Stimulated activated CD8-positive, alpha-beta memory T cell treated with anti-CD3 and anti-CD28 coated beads, Interleukin-4, amount 100 ng/mL, for 24 hours (primary cell): ENCODE data around the gene SCFD2.
"Not testable (repeated sequence)": the region's sequence is repeated elsewhere in the genome, so short reads cannot be mapped to it uniquely, and the experiment has no call there.

Experiments used
- DNase-seq: peaks from one replicate; pipeline ENCODE4 v3.0.0-alpha.2; 2020; ENCODE audit warnings: low read depth

The SCFD2 gene

DNA sequence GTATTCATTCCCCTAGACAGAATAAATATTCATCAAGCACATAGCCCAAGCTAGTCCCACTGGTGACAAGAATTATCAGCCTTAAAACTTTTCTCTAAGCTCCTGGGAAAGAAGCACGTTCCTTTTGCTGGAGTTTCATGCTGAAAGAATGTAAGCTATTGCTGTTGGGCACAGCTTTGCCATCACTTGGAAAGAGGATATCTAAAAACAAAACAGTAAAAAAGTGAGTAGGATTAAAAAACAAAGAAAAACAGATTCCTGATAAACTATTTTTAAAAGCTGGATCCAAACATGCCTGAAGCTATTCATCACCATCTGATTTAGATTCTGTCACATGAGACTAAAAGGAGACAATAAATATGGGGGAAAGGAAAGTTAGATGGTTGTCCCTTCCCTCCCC is 176.8 kb downstream of the SCFD2 start:
- no peak for DNase-seq

DNA sequence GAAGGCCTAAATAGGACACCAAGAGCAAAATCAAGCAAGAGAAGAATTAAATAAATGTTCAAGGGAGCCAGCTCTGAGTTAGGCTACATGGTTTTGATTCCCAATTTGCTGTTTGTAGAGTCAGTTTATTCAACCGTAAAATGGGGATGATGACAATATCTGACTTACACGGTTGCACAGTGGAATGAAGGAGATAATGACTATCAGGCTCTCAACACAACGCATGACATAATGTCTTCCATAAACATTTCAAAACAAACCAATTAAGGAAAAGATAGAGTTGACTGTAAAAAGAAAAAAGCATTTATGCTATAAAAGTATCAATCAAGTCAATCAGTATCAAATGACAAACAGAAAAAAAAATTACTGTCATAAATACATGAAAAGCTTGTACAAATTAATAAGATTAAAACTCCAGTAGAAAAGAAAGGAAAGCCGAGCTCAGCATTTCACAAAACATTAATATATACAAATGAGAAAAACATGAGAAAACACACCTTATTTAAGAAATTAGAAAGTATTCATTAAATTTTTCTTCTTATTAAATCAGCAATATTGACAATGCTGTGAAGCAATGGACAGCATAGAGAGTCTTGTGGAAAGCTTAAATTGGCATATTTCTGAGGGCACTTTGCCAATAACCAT is 179.0 kb downstream of the SCFD2 start:
- no peak for DNase-seq

DNA sequence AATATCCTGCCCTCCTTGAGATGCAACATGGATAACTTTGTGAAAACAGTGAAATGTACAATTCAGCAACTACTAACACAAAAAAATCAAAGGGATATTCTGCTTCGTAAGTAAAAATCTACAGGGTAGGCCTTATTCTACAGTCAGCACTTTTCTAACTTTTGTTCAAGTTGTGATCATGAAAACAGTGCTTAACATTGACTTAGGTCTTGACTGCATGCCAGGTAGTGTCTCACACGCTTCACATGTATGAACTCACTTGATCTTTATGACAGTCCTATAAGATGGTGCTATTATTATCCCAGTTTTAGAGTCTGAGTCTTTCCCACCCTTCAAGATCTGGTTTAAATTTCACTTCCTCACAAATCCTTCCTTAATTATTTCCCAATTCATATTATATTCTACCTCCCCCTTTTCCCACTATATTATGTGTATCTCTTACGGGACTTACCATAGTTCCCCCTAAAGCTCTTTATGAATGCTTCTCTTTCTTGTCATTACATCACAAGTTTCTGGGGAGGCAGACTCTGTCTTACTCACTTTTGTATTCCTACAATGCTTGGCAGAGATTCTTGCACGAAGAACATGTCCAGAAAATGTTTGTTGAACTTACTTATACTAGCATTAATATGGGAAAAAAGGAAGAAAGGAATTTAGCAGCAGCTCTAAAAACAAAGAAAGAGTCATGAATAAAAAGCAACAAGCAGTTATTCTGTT is 179.8 kb downstream of the SCFD2 start:
- DNase-seq, result no peak

DNA sequence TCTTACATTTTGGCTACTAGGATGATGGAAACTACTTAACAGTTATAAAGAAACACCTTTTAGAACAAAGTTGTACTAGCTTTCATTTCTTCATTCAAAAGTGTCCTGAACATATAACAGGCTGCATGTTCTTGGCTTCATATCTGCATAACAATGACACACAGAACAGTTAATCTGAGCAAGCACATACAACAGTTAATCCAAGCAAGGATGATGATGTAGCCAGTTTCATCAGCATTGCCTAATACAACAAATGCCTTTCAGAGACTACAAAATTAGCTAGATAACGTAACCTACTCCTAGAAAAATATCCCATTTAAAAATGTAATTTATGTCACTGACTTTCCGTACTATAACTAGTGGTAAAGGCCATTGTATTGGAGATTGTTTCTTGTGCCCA is 182.1 kb downstream of the SCFD2 start:
- no peak for DNase-seq

DNA sequence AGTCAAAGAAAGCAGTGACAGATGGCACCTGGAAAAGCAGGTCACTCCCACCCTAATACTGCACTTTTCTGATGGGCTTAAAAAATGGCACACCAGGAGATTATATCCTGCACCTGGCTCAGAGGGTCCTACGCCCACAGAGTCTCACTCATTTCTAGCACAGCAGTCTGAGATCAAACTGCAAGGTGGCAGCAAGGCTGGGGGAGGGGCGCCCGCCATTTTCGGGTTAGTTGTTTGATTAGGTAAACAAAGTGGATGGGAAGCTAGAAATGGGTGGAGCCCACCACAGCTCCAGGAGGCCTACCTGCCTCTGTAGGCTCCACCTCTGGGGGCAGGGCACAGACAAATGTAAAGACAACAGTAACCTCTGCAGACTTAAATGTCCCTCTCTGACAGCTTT is 188.1 kb downstream of the SCFD2 start:
- not testable (repeated sequence) for DNase-seq

DNA sequence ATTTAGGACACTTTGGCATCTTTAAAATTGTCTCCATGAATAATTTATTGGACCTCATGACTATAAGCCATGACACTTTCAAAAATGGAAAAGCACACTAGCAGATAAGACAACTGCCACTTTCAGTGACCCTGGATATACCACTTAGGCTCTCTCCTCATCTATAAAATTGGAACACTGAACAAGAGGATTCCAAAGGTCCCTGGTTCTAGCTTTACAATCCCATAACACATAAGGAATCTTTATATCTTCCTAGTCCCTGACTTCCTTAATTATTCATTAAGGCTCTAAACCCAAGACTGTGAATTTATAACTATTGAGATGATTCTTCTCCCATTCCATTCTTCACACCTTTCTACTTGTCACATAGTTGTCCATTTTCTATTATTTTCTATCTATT is 190.2 kb downstream of the SCFD2 start:
- DNase-seq, result no peak

DNA sequence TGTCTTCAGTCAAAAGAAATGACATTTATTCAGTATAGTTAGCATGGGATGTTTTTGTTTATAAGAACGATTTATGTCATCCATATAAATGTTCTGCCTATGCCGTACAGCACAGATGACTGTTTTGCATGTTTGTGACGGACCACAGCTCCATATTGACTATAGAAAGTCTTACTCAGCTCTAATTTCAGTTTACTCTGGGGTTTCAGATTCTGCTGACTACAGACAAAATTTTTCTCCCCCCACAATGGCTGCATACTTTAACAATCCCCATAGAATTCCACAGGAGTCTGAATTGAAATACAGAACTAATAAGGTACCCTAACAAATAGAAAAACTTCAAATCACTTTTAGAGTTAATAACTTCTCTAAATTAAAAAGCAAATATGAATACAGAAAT is 191.0 kb downstream of the SCFD2 start:
- DNase-seq, result no peak

DNA sequence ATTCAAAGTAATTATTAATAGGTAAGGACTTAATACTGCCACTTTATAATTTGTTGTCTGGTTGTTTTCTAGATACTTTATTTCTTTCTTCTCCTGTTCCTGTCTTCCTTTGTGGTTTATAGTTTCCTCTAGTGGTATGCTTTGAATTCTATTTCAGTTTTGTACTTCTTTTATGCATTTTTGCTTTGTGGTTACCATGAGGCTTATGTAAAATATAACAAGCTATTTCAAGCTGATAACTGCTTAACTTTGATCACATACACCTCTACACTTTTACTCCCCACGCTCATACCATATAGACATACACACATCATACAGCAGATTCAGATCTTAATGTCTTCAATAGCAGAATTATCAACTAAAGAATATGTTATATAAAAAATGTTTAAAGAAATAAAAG is 192.3 kb downstream of the SCFD2 start:
- no peak for DNase-seq

DNA sequence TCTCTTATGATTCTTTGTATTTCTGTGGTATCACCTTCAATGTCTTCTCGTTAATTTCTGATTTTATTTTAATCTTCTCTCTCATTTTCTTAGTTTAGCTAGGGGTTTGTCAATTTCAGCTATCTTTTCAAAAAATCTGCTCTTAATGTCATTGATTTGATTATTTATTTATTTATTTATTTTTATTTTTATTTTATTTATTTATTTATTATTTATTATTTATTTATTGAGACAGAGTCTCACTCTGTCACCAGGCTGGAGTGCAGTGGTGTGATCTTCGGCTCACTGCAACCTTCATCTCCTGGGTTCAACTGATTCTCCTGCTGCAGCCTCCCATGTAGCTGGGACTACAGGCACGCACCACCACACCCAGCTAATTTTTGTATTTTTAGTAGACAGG is 194.1 kb downstream of the SCFD2 start:
- DNase-seq, result no peak

DNA sequence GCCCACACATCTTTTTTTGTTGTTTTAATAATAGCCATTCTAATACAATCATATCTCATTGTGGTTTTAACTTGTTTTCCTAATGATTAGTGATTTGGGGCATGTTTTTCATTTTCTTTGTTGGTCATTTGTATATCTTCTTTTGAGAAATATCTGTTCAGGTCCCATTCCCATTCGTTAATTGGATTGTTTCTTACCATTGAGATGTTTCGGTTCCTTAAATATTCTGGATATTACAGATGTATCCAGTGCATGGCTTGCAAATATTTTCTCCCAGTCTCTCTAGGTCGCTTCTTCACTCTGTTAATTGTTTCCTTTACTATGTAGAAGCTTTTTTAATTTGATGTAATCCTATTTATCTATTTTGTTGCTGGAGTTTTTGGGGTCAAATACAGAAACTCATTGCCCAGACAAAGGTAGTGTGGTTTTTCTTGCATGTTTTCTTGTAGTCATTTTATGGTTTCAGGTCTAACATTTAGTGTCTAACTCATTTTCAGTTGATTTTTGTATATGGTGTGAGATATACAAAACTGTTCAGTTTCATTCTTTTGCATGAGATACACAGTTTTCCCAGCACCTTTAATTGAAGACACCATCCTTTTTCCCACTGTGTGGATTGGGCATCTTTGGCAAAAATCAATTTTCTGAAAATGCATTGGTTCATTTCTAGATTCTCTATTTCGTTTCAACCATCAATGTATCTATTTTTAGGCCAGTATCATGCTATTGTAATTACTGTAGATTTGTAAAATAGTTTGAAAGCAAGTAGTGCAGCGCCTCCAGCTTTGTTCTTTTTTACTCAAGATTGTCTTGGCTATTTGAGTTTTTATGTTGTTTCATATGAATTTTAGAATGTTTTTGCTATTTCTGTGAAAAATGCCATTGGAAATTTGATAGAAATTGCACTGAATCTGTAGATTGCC is 195.9 kb downstream of the SCFD2 start:
- DNase-seq, result no peak

DNA sequence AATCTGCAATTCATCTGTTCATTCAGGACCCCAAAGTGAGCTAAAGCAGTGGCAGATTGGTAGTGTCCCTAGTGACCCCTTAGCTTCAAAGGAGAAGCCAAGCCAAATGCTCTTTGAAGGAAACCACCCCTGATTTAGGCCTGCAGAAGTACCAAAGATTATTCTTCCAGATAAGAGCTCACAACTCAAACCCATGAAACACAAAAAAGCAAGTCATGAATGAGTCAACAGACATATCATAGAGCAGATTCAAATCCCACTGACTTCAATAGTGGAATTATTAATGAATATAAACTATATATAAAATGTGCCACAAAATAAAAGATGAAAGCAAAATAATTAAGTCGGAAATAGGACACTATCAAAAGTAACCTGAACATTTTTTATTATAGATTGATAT is 197.6 kb downstream of the SCFD2 start:
- no peak for DNase-seq

DNA sequence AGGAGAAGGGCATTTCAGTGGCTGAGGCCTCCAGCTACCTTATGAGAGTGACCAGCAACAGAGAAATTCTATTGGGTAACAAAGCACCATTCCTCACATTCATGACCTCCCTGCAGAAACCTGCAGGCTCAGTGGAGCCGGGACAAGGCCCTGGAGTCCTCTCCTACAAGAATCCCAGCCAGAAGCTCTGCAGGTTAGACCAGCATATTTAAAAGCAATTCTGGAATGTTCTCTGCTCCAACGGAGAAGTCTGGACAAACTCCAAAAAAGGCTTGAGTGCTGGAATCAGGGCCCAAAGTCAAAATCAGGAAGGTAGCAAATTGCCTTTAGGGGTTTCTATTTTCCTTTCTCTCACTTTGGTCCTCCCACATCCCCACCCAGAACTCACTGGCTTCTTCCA is 202.9 kb downstream of the SCFD2 start:
- no peak for DNase-seq

DNA sequence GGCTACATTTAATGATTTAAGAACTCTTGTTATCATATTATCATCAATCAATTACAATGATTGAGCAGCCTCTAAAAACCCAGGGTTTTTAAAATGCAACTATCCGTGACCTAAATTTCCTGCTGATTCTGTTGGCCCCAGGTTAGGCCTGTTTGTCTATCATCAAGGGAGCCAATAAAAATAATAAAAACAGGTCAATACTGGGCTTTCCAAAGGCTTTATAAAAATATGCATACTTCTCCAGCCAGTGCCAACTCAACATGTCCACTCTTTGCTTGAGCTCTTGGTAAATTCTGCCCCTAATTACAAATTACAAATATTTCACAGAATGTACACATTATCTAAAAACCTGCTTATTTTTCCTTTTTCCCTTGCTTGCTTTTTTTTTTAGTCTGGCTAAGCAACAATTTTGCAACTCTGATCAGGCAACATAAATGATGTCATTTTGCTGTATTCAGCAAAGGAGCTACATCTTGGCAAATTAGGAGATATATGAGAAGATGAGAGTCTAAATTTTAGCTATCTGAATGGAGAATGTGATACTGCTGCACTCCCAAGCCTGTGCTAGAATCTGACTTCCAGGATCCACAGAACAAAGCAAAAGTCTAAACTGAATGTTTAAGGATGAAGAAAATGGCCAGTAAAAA is 204.0 kb downstream of the SCFD2 start:
- DNase-seq, result no peak

DNA sequence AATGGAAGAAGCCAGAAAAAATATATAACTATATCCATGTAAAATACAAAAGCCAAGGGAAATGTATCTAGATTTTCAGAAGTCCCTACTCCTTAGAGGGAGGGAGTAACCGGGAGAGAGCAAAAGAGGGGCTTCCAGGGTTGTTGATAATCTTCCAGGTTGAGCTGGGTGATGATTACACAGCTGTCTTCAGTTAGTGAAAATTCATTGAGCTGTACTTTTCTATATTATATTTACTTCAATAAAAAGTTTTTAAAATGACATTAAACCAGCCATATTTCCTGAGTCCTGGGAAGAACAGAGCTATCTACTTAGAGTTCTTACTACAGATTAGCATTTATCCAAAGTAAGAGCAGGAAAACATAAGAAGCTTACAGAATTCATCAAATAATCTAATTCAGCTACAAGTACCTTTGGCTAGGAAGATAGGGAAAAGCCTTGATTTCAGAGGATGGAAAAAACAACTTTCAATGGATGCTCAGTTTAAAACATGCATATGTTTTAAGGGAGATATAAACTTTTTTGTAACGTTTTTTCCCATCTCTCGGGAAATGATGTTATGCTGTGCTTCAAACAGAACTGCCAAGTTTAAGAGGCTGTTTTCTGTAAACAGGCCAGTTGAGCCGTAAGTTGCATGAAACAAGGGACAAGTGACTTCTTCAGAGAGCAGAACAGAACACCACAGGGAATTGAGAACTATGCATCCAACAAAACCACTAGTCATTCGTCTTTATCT is 204.6 kb downstream of the SCFD2 start:
- DNase-seq, result no peak

DNA sequence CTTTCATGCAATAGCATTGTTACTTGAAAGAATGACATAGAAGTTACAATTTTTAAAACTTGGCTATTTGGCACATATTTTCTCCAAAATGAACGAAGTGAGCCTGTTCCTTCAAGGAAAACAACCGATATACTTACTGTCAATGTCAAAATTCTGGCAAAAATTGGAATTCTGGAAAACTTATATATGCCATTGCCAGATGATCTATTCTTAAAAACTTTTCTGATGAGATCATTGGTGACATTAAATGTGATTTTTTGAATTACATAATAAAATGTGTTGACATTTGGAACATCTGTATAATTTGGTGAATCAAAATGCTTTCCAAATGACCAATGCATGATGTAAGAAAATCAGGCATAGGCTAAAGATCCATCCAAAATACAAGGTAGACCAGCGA is 209.0 kb downstream of the SCFD2 start:
- DNase-seq, result no peak

DNA sequence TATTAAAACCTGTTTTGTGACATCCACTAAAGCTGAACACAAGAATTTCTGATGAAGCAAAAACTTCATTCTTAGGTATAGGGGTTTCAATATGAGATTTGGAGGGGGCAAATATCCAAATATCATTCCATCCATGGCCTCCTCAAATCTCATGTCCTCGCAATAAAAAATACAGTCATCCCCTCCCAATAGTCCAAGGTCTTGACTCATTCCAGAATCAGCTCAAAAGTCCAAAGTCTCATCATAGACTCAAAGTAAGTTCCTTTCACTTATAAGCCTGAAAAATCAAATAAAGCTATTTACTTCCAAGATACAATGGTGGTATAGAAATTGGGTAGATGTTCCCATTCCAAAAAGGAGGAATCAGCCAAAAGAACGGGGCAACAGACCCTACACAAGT is 213.4 kb downstream of the SCFD2 start:
- DNase-seq, result no peak

DNA sequence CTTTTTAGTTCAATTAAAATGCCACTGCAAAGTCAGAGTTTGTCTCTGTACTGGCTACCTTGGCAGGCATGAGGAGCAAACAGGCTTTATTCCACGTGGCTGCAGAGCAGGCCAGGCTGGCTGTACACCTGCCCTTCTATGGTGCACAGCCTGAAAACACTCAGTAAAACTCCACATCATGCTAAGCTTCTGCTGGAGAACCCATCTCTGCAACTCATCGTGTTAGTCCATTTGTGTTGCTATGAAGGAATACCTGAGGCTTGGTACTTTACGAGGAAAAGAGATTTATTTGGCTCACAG is 214.4 kb downstream of the SCFD2 start:
- no peak for DNase-seq

DNA sequence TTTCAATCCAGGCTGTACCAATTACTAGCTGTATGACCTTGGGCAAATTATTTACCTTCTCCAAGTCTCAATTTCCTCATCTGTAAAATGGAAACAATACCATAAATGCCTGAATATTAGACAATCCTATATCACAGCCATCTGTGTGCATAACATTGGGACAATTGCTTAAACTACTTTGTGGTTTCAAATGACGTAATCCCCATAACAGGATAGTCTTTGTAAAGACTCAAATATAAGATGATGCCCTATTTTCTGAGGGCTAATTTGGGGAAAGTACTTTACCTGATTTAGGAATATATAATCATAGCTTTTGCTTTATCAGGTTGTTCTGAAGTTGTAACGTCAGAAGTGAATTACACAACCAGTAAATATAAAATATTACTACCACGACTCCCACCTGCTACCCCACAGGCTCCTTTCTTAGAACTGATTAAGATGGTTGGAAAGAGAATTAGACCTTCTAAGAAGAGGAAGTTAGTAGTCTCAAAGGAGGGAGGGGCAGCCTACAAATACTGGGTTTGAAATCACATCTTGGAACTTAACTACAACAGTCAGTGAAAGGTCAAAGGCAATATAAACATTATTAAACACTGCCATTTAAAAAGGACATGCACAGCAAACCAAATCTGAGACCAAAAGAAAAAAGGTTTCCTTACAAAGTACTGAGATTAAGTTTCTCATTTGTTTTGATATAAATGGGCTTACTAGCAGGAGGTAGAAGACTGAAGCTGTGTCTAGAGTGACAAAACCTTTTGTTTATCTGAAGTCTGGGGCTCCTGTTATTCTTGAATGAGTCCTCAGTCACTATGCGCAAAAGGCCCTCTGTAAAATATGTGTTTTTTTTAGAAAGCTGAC is 215.0 kb downstream of the SCFD2 start:
- no peak for DNase-seq

DNA sequence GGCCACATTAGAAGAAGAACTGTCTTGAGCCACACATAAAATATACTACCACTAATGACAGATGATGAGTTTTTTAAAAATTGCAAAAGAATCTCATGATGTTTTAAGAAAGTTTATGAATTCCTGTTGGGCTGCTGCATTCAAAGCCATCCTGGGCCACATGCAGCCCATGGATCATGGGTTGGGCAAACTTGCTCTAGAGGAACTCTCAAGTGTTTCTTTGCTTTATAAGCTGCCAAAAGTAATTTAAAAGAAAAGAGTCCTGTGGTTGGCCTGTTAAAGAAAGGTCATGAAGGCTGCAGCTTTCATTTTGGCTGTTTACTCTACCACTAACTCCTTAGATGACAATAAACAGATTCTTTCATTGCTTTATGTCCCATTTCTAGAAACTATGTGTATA is 218.2 kb downstream of the SCFD2 start:
- DNase-seq, result no peak

DNA sequence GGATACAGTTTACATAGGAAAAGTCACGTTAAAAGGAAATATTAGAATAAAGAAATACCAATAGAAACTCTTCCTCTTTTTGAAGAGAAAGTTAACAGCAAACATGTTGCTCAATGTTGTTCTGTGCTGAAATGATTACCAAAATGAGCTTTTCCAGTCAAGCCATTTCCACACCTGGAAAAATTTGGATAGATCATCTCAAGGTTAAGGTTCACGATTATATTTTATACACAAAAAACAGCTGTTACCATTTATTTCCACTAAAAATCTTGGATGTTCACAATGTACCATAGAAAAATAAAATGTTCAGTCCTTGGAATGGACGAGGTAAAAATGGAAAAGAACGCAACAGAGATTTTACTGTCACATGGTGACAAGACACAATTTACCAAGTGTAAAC is 218.7 kb downstream of the SCFD2 start:
- no peak for DNase-seq

DNA sequence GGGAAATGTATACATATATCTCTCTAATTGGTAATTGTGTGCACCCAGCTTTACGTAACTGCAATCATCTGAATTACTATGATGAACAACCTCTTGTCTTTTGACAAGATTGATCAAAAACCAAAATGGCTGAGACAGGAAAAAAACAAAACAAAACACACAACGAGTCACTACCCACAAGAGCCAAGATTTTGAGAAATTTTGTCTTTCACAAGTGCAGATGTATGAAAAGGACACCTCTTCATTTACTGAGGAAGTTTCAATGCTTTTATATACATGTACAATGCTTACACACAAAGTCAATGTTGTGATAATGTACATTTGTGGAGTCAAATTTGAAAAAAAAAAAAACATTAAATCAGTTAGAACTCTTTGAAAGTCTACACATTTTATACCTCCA is 224.6 kb downstream of the SCFD2 start:
- no peak for DNase-seq
